Activated CD8-positive, alpha-beta memory T cell treated with anti-CD3 and anti-CD28 coated beads, Interleukin-2, amount 50 U/mL, for 24 hours (primary cell): Measurements from ENCODE around the gene UGT1A7.

ENCODE experiments used
- DNase-seq: peaks from one replicate; pipeline ENCODE4 v3.0.0-alpha.2; 2020; ENCODE audit errors: extremely low read depth

UGT1A7 gene

DNA sequence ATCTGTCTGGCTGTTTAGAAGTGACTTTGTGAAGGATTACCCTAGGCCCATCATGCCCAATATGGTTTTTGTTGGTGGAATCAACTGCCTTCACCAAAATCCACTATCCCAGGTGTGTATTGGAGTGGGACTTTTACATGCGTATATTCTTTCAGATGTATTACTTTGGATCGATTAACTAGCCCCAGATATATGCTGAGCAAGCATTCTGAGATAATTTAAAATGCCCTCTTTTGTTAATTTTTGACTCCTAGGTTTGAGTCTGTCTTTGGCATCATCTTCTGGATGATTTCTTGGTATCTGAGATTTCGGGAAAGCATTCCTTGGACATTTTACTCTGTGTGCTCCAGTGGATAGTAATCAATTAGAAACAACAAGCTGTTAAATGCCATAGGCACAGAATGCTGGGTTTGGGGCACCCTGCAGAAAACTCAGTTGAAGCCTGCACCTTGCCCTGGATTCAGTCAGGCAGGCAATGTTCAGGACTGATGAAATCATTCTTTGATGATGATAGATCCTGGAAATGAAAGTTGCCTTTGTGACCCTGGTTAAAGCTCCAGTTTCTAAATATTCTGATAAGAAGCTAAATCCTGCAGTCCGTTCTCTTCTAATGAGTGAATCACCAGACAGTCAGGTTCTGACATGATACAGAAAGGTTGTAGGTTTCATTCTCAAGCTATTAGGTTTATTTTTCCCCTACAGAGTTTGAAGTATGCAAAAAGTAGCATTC is 79.5 kb downstream of the UGT1A7 start:
- no peak for DNase-seq

DNA sequence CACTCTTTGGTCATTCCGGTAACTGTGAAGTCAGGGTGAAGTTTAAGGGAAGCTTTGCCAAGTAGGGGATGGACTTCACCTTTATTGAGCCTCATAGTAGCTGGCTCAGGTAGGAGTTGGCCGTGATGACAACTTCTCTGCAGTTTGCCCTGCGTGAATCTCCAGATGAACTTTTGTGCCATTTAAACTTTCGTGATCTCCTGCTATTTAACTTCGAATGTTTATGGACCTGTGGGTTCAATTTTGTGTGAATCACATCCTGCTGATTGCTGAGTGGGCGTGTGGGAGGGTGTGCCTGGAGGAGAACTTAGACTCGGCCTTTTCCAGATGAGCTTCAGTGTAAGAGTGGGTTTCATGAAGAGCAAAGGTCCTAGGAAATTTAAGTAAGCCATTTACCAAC is 82.6 kb downstream of the UGT1A7 start:
- no peak for DNase-seq

DNA sequence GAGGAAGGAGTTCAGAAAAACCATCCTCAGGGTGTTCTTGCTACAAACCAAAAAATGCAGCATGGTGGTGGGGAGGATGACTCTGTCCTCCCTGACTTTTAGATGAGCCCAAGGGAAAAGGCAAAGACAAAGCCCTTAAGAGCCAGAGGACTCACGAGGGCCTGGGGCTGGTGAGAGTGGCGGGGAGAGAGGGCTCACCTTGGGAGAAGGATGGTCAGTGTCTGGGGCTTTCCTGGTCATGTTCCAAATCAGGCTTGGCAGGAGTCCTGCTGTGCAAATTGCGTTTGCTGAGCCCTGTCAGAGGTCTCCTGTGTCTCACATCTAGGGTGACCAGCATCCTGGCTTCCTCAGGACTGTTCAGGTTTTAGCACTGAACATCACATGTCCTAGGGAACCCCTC is 83.1 kb downstream of the UGT1A7 start:
- DNase-seq: no peak

DNA sequence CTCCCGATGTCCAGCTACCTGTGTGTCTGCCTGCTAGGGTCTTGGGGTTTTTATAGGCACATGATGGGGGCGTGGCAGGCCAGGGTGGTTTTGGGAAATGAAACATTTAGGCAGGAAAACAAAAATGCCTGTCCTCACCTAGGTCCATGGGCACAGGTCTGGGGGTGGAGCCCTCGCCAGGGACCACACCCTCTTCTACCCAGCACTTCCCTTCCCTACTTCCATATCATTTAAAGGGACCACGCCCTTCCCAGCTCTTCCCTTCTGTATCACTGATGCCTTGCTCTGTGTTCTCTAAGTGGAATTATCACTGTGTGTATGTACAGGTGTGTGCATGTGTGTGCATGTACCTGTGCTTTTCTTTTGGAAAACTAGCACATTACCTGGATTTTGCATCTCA is 84.7 kb downstream of the UGT1A7 start:
- DNase-seq: no peak

DNA sequence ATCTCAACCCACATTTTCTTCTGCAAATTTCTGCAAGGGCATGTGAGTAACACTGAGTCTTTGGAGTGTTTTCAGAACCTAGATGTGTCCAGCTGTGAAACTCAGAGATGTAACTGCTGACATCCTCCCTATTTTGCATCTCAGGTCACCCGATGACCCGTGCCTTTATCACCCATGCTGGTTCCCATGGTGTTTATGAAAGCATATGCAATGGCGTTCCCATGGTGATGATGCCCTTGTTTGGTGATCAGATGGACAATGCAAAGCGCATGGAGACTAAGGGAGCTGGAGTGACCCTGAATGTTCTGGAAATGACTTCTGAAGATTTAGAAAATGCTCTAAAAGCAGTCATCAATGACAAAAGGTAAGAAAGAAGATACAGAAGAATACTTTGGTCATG is 86.4 kb downstream of the UGT1A7 start:
- no peak for DNase-seq

DNA sequence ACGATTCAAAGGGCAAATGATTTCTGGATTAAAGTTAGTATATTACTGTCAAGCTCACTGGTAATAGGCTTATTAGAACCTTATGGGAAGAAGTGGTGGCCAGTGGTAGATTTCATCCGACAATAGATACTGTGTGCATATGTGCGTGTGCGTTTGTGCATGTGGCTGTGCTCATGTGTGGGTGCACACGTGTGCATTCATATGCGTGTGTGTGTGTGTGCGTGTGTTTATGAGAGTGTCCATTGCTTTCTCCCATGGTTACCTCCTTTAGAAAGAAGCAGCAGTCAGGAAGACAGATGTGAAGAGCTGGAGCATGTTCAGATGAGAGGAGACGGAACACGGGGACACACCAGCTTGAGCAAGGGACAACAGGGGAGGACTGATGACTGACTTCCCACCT is 87.6 kb downstream of the UGT1A7 start:
- no peak for DNase-seq

DNA sequence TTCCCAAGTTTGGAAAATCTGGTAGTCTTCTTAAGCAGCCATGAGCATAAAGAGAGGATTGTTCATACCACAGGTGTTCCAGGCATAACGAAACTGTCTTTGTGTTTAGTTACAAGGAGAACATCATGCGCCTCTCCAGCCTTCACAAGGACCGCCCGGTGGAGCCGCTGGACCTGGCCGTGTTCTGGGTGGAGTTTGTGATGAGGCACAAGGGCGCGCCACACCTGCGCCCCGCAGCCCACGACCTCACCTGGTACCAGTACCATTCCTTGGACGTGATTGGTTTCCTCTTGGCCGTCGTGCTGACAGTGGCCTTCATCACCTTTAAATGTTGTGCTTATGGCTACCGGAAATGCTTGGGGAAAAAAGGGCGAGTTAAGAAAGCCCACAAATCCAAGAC is 90.5 kb downstream of the UGT1A7 start:
- DNase-seq: no peak

DNA sequence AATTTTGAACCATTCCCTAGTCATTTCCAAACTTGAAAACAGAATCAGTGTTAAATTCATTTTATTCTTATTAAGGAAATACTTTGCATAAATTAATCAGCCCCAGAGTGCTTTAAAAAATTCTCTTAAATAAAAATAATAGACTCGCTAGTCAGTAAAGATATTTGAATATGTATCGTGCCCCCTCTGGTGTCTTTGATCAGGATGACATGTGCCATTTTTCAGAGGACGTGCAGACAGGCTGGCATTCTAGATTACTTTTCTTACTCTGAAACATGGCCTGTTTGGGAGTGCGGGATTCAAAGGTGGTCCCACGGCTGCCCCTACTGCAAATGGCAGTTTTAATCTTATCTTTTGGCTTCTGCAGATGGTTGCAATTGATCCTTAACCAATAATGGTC is 90.9 kb downstream of the UGT1A7 start:
- no peak for DNase-seq

DNA sequence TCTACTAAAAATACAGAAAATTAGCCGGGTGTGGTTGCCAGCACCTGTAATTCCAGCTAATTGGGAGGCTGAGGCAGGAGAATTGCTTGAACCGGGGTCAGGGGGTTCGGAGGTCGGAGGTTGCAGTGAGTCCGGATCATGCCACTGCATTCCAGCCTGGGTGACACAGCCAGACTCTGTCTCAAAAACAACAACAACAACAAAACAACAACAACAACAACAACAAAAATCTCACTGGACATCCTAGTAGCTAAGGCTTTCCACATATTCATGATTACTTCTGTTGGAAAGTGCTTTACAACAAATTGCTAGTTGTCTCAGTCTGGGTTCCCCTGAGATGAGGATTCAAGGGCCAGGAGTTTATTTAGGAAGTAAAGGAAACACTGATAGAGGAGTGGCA is 92.2 kb downstream of the UGT1A7 start:
- no peak for DNase-seq

DNA sequence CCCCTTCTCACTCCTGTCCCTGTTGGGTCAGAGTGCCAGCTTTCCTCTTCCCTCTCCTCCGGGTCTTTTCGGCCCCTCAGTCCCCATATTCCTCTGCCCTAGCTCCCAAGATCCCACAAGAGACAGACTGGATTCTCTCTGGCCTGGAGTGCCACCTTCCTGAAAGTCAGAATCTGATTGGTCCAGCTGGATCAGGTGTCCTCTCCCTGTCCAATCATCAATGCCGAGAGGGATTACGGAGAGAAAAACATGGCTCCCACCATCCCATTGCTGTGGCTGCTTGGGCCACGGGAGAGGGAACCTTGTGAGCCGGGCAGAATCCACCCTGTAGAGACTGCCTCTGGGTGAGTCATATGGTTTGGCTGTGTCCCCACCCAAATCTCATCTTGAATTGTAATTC is 93.7 kb downstream of the UGT1A7 start:
- no peak for DNase-seq

DNA sequence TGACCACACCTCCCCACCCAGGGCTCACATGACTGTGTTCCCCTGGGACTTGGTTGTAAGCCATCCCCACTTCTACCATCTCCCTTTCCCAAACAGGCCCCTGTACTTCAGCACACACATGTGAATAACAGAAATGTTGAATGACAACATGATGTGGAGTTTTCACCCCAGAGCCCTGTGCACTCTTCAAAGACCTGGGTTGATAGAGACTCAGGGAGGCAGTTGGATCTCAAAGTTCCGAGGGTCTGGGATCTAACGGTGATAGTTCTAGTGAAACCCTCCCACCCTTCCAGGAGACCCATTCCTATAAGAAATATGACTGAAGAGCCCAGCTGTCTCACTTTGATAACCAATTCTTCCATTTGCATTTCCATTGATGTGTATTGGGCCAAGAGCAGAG is 96.3 kb downstream of the UGT1A7 start, which contains the start of gene MROH2A:
TSS of gene MROH2A (plus strand) at position 301 of the 400 bp plus-strand sequence. CDS start 1,029 bp downstream, outside the sequence.
- no peak for DNase-seq

DNA sequence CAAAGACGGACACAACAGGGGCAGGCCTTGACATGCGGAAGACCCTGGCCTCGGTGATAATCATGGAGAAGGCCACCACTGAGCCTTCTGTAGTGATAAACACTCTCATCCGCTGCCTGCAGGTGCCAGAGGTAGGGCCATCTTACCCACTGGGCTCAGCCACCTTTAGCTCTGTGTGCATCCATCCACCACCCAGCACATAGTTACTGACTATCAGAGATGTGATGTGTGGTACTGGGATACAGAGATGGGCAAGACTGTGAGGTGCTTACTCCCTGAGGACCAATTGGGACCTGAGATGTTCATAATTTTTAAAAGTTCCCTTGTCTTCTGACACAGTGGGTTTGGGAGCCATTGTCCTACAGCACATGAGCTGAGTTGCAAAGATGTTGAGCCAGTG is 98.0 kb downstream of the UGT1A7 start:
- DNase-seq: no peak

DNA sequence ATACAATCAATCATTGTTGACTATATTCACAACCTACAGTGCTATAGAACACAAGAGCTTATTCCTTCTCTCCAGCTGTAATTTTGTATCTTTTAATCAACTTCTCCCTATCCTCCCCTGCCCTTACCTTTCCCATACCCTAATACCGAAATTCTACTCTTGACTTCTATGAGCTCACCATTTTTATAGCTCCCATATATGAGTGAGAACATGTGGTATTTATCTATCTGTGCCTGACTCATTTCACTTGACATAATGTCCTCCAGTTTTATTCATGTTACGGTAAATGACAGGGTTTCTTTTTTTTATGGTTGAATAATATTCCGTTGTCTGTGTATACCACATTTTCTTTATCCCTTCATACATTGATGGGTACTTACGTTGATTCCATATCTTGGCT is 99.1 kb downstream of the UGT1A7 start:
- DNase-seq: no peak

DNA sequence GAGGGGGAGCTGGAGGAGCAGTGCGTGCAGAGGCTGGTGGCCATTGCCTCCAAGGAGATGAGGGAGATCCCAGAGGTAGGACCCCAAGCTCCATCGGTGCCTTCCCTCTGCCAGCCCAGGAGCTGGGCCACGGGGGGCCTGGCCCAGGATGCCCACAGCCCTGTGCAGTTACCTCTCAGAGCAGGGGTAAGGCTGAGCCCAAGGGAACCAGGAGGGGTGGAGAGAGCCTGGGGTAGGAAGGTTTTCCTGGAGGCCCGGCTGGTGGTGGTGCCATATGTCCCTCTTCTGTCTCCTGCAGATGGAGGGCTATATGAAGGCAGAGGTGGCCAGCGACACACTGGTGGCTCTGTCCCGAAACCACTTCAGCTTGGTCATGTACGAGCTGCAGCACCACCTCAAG is 107.9 kb downstream of the UGT1A7 start:
- DNase-seq: no peak

DNA sequence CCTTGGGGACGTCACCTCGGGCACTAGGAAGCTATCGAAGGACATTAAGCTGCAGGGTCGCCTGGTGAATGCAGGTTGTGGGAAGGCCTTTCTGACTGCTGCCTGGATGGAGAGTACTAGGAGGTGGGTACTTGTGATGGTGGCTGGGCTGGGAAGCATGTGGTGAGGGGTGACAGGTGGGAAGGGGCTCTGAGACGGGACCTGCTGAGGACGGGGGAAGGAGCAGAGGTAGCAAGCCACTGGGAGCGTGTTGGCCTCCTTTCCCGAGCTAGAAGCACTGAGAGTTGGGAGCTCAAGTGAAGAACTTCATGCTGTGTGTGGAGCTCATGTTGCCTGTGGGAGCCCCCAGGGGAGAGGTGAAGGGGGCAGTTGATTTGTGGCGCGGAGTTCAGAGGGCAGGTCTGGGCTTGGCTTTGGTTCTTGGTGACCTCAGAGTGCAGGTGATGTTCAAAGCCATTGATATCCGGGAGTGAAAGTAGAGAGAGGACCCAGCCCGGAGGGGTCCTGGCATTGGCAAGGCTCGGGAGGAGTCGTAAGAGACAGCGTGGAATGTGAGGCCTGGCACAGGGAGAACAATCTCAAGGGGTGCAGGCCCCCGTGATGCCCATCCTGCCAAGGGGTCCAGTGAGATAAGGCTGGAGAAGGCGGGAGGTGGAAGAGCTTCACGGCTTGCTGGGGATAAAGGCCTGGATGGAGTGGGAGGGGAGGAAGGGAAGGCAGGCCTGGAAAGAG is 109.6 kb downstream of the UGT1A7 start:
- DNase-seq: no peak

DNA sequence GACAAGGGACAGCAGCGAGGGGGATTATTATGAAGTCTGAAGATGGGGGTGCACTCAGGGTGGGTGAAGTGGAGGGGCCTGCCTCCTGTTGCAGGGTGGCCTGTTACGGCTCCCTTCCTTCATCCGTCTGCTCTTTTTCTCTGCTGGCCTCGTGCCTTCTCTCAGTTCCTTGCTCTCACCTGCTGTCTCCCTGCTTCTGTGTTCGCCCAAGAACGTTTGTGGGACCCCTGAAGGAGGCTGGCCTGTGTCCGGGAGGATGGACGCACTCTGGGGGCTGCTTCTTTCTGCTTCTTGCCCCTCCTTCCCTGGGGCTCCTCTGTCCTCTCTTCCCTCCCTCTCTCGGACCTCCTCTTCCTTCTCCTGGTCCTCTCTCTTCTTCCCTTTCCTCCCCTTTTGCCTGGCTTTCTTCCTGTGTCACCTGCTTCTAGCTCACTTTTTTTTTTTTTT is 110.2 kb downstream of the UGT1A7 start:
- DNase-seq: no peak

DNA sequence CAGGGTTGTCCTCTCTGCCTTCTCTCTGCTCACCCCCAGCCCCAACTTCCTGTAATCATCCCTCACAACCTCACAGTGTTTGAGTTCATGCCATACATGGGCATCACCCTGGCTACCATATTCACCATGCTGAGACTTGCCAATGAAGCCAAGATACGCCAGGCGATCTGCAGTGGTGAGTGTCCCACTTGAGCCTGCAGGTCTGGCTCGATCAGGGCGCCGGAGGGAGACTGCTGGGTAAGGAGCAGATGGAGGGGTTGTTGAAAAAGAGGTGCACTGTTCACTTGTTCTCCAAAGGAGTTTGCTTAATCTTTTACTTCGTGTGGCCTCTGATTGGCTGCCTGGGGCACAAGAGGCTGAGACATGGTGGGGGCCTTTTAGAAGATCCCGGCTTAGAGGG is 111.0 kb downstream of the UGT1A7 start:
- DNase-seq: no peak

DNA sequence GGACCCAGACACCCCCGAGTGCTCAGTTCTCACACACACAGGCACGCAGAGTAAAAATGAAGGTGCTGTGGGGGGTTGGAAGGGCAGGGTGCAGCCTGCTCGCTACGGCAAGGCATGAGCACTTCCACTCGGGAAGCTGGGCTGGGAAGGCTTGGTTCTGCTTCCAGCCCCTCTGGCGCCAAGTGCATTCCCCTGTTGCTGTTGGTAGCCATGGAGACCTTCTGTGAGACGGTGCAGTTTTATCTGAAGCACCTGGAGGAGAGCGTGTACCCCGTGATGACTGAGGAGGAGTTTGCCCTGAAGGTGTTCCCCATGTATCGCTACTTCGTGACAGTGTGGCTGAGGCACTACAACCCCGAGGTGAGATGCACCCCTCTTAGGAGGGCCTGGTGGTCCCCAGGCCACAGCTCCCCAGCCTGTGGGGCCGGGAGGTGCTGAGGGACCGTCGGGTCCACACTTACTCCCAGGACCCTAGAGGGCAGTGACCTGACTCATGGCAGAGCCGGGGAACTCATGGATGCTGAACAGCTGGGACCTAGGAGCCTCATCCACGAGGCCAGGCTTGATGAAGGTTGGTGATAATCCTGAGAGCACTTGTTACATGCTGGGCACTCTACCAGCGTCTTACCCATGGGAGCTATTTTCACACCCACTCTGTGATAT is 111.9 kb downstream of the UGT1A7 start:
- DNase-seq: no peak

DNA sequence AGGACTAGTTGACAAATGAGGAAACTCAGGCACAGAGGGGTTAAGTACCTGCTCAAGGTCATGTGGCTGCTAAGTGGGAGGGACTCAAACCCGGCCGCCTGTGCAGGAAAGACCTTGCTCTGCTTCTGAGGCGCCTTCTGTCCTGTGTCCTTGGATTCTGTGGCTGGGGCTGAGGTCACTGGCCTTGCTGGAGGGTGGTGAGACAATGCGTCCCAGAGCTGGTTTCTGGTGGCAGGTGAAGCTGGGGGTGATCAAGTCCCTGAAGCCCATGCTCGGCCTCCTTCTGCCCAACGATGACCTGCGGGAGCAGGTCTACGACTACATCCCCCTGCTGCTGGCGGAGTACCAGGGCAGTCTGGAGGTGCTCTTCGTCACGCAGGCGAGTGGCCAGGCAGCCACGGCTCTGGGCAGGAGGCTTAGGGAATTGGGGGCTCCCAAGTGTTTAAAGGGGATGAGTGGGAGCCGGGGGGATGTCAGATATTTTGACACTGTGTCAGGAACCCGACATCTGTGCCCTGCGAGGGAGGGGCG is 112.5 kb downstream of the UGT1A7 start:
- no peak for DNase-seq

DNA sequence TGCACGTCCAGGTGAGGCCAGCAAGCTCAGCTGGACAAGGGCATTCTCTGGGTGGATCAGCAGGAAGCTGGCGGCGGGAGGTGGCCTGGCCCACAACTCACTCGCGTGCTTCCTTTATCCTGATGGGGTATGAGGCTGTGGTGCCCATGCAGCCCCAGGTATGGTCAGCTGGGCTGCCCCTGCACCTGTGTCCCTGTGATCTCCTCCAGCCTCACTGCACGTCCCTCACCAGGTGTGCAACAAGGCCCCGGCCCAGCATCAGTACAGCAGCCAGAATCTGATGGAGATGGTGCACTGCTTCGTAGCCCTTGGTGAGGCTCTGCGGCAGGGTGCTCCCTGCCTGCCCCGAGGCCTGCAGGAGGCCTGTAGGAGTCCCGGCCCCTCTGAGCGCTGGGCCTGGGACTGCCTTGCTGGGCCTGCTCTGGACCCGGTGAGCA is 114.1 kb downstream of the UGT1A7 start:
- DNase-seq: no peak

DNA sequence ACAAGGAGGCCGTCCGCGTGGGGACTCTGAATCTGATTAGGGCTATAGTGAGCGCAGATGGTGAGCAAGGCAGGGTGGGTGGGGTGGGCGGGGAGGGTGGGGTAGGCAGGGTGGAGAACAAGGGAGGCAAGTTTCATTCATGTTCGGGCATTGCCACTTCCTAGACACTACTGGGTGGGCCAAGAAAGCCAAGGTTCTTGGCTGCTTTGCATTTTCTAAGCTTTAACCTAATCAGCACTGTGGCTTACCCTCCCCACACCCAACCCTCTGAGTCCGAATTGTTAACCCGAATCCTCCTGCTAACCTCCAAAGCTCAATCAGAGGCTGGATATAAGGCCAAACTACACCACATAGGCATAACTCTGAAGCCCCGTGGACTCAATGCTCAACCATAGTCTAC is 114.6 kb downstream of the UGT1A7 start:
- DNase-seq: no peak

DNA sequence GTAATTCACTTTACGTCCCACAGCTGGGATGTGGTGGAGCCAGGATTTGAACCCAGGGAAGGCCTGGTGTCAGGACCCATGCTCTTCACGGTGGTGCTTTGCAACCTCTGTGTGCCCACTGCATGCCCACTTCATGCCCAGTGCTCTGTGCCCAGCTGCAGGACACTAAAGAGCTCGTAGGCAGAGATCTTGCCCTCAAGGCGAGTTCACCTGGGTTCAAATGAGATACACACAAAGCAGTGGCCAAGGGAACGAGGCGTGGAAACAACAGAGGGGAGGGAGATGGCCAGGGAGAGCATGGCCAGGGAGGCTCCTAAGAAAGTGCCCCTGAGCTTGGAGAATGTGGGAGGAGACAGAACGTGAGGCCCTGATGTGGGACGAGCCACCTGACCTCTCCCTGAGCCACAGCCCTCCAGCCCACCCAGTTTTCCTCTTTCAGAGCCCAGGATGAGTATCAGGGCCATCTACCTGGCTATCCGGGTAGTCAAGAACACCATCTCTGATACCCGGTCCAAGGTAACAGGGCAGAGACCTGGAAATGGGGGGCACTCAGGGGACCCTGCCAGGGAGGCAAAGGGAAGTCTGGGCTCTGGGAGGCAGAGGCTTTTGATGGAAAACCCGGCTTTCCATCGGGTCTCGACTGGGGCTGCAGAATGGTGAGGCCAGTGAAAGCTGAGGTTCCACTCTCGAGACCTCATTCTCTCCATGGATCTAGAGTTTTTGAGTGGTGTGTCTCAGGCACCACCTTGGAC is 116.8 kb downstream of the UGT1A7 start:
- no peak for DNase-seq
